K562 treated with DMSO at 1 percent for 48 hours (cell line): ENCODE data around the gene RBM4B. TPM values are rescaled to one million over a fixed set of nuclear protein-coding genes. Genes with fewer than 3 reads are reported as not detected.

Experiments used
- total RNA-seq: library from RNA; unstranded; fragments of 300-600 nt; gene quantifications from 2 replicates; pipeline ENCODE4 v1.2.3, GENCODE V29; 2022; ENCODE audit warnings: low replicate concordance; ENCODE audit errors: extremely low read depth

The RBM4B gene
- not detected in 2 replicates for total RNA-seq

DNA sequence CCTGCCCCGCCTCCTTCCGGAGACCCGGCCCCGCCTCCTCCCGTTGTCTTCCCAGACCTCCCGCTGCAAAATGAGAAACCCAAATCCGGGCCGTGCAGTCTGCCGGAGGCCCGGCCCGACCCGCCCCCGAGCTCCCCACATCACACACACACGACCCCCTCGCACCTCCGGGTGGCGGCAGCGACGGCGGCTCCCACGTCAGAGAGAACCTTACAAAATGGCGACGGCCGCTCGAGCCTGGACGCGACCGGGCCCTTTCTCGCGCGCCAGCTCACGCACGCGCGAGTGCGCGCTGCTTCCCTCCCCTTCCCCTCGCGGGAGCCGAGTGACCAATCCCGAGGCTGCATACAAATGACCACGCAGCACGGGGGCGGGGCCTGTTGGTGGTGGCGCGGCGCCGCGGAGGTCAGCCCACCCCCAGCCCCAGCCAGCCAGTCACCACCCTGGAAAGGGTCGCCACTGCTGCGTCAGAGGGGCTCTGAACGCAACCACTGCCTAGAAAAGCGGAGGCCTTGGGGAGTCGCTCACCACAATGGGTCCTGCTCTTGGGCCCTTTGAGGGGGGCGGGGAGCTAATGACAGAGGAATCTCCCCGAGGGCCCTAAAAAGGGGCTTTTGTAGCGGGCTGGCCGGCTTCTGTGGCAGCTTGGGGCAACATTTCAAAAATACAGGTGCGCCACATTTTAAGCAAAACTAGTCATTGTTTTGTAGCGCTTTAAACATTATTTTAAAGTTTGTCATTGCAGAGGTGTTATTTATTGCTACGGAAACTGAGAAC, at the start of gene RBM4B:
Gene RBM4B (minus strand): TSS at position 289 of the 777 bp plus-strand sequence. CDS start 808 bp downstream, outside the sequence.

DNA sequence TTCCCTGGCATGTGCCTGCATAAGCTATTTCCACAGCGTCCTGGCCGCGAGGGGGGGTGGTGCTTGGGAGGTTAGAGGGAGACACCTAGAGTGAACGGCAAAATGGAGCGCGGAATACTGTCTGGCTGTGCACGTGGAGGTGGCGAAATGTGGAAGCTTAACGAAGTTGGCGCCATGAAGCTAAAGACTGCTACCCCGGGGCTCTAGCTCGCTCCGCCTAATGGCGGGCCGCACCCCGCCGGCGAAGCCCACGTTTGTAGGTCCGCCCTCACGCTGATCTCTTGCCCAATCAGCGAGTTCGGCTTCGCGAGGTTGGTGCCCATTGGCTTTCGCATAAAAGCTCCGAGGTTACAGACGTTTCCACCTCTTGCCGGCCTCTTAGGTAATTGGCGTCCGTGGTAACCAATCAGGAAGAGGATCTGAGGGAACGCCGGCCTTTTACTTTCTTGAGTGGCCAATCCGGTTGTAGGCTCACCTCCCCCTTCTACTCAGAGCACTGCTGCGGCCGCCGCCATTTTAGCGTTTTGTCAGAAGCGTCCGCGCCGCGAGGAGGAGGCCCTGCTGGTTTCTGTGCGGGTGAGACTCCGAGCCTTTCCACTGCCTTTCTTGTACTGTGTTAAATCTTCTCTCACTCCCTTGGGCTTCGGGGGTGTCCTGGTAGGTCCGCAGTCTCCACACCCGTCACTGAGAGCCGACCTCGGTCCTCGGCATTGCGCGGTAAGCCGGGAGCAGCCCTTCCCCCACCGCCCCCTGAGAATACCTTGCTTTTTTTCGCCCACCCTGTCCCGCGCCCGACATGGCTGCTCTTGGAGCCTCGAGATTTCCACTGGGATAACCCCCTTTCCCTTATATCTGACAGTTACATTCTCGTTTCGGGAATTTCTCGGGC, 39.3 kb downstream of the RBM4B start, which contains the start of gene RBM4:
Gene RBM4 (plus strand): TSS at position 527 of the 889 bp plus-strand sequence. CDS start 1,009 bp downstream, outside the sequence.

GRCh38 chr11:66616379-66617154, 61.1 kb downstream of the RBM4B start, which contains the start of gene RBM14:
RBM14 (plus strand) TSS chr11:66616630; CDS start chr11:66616721, 91 bp downstream.

Other genes starting within 250 kb of the RBM4B start
- gene MRPL11, start 239.0 kb downstream of the RBM4B start, total RNA-seq = not detected in 2 replicates
- not detected in 2 replicates for gene PELI3, start 211.0 kb downstream of the RBM4B start, total RNA-seq
- not detected in 2 replicates for gene DPP3, start 197.5 kb downstream of the RBM4B start, total RNA-seq
- not detected in 2 replicates for gene BBS1, start 167.3 kb downstream of the RBM4B start, total RNA-seq
- gene ZDHHC24, start 131.8 kb downstream of the RBM4B start, total RNA-seq = not detected in 2 replicates
- not detected in 2 replicates for gene ACTN3, start 131.0 kb downstream of the RBM4B start, total RNA-seq
- gene CTSF, start 109.3 kb downstream of the RBM4B start, total RNA-seq = not detected in 2 replicates
- gene CCDC87, start 84.8 kb downstream of the RBM4B start, total RNA-seq = not detected in 2 replicates
- not detected in 2 replicates for gene CCS, start 84.7 kb downstream of the RBM4B start, total RNA-seq
- not detected in 2 replicates for gene RBM14, start 61.3 kb downstream of the RBM4B start, total RNA-seq
- not detected in 2 replicates for gene RBM4, start 39.2 kb downstream of the RBM4B start, total RNA-seq
- gene SPTBN2, start 51.3 kb upstream of the RBM4B start, total RNA-seq = not detected in 2 replicates
- not detected in 2 replicates for gene RCE1, start 165.6 kb upstream of the RBM4B start, total RNA-seq
- not detected in 2 replicates for gene LRFN4, start 179.2 kb upstream of the RBM4B start, total RNA-seq